ENCODE measurements around the gene ABCG8. TPM values are rescaled to one million over a fixed set of nuclear protein-coding genes. Genes with fewer than 3 reads are reported as not detected.

The ABCG8 gene
- polyA plus RNA-seq, 3 donors = 0.75 to 1.2 (median 0.79) TPM

DNA sequence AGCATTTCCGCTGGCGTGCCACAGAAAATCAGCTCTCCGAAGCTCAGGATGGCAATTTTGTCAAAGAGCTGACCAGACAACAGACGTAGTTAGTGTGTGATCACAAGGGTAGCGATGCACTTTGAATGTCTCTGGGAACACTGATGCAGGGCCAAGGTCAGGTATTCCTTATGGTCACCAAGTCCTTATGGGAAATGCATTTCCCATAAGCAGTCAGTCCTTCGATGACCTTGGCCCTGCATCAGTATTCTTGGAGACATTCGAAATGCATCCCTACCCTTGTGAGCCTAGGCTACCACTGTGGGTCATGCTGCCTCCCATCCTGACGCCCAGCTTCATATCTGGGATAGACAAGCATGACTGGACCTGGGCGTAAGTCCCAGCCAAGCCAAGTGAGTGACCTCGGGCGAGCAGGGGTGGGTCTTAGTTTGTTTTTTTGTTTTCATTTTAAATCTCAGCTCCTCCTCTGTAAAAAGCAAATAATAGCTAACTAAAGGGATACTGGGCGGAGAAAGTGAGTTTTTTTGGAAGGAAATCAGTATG is 13.7 kb upstream of the ABCG8 start:
- no peak for DNase-seq (ENCODE audit: low read depth in 3 of 3, low spot score in 2 of 3)

DNA sequence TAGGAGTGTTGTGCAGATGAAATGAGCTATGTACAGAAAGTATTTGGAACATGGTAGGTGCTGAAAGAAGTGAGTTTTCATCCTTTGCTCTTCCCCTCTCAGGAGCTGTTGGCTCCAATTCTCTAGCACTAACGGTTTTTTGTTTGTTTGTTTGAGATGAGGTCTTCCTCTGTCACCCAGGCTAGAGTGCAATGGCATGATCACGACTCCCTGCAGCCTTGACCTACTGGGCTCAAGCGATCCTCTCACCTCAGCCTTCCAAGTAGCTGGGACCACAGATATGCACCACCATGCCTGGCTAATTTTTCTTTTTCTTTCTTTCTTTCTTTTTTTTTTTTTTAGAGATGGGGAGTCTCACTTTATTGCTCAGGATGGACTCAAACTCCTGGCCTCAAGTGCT is 12.9 kb upstream of the ABCG8 start:
- no peak for DNase-seq (ENCODE audit: low read depth in 3 of 3, low spot score in 2 of 3)

- DNase-seq (ENCODE audit: low read depth in 3 of 3, low spot score in 2 of 3) = no peak
Measured at GRCh38 chr2:43826305-43827250, 12.2 kb upstream of the ABCG8 start.

GRCh38 chr2:43831543-43832294 is 7.1 kb upstream of the ABCG8 start:
- peak in 1 of 3 donors; percentile 7 for DNase-seq (ENCODE audit: low read depth in 3 of 3, low spot score in 2 of 3)

- DNase-seq (ENCODE audit: low read depth in 3 of 3, low spot score in 2 of 3) = no peak
Measured at GRCh38 chr2:43832457-43832856, 6.3 kb upstream of the ABCG8 start.

DNA sequence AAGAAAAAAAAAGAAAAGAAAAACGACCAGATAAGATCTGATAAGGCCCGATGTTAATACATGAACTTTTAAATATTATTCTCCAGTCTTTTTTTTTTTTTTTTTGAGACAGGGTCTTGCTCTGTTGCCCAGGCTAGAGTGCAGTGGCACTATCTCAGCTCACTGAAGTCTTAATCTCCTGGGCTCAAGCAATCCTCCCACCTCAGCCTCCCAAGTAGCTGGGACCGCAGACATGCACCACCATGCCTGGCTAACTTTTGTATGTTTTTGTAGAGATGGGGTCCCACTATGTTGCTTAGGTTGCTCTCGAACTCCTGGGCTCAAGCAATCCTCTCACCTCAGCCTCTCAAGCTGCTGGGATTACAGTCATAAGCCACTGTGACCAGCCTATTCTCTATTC is 1.7 kb upstream of the ABCG8 start:
- no peak for DNase-seq (ENCODE audit: low read depth in 3 of 3, low spot score in 2 of 3)

GRCh38 chr2:43837831-43838559 is 776 bp upstream of the ABCG8 start:
- no peak for DNase-seq (ENCODE audit: low read depth in 3 of 3, low spot score in 2 of 3)

DNA sequence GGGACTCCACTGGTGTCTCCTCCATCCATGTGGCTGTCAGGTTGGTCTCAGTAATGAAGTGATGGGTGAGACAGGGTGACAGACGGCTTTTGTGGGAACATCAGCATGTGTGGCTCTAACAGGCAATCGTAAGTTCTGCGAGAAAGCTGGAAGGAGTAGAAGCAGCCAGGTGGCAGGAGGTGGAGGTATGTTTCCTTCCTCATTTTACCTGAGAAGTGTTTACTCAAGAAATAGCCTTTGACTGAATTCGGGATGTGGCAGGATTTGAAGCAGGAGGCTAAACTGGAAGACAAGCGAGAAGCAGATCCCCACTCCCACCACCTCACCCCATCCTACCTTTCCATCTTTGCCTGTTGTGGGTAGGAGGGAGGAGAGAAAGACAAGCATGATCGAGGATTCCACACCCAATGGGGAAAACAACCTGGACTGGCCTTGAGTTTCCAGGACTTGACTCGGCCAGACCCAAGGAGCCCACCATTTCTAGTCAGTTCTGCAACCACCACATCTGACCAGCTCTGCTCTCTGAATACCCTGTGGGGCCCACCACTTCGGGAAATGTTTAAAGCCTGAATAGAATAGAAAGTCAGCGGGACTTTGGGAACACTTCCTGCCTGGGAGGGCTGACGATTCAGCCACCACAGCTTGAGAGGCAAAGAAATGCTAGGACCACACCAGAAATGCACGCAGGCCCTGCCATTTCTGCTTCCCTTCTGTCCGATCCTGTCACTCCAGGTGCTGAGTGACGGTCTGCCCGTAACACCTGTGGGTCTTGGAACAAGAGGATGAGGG is 1.2 kb downstream of the ABCG8 start:
- DNase-seq (ENCODE audit: low read depth in 3 of 3, low spot score in 2 of 3) = no peak

DNA sequence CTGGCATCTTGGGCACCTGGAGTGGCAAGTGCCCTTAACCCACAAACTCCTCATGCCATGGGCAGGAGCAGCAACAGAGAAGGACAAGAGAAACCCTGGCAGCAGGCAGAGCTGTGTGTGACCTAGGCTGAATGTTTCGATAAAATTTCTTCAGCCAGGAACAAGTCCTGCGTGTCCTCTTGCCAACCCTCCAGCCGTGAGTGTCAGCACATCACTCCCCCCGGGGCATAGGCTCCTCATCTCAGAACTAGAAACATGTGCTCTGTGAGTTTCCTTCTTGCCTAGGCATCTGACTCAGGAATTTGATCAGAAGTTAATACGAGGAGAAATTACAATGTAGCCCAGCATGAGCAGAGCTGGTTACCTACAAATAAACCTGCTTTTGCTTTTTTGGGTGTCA is 2.2 kb downstream of the ABCG8 start:
- no peak for DNase-seq (ENCODE audit: low read depth in 3 of 3, low spot score in 2 of 3)

DNA sequence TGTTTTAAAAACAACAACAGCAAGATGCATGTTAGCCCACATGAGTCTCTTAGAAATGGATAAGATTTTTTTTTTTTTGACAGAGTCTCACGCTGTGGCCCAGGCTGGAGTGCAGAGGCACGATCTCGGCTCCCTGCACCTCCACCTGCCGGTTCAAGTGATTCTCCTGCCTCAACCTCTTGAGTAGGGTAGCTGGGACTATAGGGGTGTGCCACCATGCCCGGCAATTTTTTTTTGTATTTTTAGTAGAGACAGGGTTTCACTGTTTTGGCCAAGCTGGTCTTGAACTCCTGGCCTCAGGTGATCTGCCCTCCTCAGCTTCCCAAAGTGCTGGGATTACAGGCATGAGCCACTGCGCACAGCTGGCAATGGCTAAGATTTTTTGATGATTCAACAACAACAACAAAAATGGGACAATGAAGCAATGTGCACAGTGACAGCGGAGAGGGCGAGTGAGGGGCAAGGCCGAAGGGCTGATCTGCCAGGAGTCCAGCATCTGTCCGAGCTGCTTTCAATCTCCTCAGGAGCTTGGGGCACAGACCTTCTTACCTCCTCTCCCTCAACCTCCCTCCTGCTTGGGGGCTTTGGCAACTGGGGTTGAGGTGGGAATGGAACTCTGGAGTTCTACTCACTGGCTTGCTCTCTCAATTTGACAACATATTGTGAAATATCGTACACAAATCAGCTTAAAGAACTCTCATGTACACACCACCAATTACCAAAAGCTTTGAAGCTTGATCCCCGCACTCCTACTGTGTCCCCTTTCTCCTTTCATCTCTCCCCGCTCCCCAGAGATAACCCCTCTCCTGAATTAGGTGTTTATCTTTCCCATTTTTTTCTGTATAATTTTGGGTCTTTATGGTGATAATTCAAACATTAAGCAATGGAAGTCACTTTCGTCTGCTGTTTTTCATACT is 3.4 kb downstream of the ABCG8 start:
- no peak for DNase-seq (ENCODE audit: low read depth in 3 of 3, low spot score in 2 of 3)

- no peak for DNase-seq (ENCODE audit: low read depth in 3 of 3, low spot score in 2 of 3)
Measured at GRCh38 chr2:43842866-43843226, 4.1 kb downstream of the ABCG8 start.

DNA sequence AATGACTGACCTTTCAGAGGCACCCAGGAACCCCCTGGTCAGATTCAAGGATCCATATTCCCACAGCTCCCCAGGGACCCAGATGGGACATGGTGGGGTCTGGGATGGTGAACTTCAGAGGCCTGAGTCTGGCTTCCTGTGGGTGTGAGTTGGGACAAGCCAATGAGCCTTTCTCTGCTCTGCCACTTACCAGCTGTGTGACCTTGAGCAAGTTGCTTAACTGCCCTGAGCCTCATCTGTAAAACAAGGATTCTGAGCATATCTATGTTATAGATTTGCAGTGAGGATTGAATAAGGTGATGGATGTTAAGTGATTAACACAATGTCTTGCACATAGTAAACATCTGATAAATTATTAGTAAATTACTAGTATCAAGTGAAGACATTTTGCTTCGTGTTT is 6.4 kb downstream of the ABCG8 start:
- DNase-seq (ENCODE audit: low read depth in 3 of 3, low spot score in 2 of 3) = no peak

GRCh38 chr2:43846140-43846793 is 7.5 kb downstream of the ABCG8 start:
- no peak for DNase-seq (ENCODE audit: low read depth in 3 of 3, low spot score in 2 of 3)

DNA sequence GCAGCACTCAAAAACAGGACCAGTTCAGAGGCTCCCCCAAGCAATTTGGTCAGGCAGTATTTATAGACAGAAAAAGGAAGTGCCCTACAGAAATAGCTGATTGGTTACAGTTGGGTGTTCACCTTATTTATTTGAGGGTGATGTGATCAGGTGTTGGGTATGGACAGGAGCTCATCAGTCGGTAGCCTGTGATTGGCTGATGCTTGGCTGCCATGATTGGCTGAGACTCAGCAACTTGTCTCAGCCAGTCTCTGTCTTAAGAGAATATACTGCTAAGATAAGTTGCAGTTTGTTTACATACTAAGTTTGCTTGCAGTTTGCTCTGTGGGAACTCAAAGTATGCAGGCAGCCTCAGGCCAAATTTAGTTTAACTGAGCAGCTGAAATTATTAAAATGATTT is 9.4 kb downstream of the ABCG8 start:
- DNase-seq (ENCODE audit: low read depth in 3 of 3, low spot score in 2 of 3) = no peak

DNA sequence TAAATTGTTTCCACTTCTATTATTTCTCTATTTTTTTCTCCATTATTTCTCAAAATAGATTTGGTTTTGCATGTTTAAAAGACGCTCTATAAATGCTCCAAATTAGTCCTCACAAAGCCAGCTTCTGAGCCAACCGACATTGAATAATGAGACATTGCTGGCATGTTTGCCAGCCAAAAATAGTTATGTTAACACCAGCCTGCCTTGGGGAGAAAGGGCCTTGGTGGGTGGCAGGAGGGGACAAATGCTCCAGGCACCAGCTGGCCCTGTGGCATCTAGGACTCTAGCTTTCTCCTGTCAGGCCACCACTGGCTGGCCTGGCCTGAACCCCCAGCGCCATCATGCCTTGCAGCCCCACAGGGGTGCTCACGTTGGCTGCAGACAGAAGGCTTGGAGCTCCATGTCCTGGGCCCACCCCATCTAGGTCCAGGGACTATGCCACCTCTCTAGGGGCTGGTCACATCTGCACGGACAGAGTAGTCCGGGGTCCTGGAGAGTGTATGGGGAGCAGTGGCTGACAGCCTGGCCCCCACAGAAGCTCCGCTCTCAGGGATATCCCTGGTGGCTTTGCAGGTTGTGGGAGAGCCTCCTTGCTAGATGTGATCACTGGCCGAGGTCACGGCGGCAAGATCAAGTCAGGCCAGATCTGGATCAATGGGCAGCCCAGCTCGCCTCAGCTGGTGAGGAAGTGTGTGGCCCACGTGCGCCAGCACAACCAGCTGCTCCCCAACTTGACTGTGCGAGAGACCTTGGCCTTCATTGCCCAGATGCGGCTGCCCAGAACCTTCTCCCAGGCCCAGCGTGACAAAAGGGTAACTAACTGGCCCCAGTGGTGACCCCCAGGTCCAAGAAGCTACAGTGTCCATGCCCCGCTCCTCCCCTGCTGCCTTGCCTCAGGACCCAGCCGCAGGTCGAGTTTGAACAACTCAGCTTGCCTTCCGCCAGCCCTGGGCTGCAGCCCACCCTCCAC is 12.5 kb downstream of the ABCG8 start:
- DNase-seq (ENCODE audit: low read depth in 3 of 3, low spot score in 2 of 3) = no peak

DNA sequence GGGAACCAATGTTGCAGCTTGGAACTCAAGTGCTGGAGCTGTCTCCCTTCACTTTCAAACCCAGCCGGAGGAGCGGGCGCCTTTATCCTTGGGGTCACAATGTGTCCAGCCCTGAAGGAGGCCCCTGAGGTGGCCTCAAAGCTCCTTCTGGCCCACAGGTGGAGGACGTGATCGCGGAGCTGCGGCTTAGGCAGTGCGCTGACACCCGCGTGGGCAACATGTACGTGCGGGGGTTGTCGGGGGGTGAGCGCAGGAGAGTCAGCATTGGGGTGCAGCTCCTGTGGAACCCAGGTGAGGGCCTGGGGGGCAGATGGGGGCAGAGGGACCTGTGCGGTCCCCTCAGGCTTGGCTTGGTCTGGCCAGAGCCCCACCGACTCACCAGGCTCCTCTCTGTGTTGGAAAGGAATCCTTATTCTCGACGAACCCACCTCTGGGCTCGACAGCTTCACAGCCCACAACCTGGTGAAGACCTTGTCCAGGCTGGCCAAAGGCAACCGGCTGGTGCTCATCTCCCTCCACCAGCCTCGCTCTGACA is 13.5 kb downstream of the ABCG8 start:
- no peak for DNase-seq (ENCODE audit: low read depth in 3 of 3, low spot score in 2 of 3)
